PFSK-1 (cell line): ENCODE results near the gene EBF4.

ENCODE experiments used
- FOXP2 ChIP-seq: optimal IDR thresholded peaks from 2 replicates; pipeline ENCODE3; 2011; ENCODE audit warnings: borderline replicate concordance, control low read depth, inconsistent platforms; ENCODE audit not compliant: insufficient read depth; ENCODE audit errors: extremely low read length, extremely low read depth
- POLR2AphosphoS5 ChIP-seq: IDR thresholded peaks from 2 replicates; pipeline ENCODE4 v1.6.1; 2012; ENCODE audit warnings: low read depth, mild to moderate bottlenecking, control low read depth, low read length, moderate library complexity
- SIN3A ChIP-seq: IDR thresholded peaks from 2 replicates; pipeline ENCODE4 v1.6.1; 2012; ENCODE audit warnings: mild to moderate bottlenecking, low read length, moderate library complexity, borderline replicate concordance; ENCODE audit not compliant: insufficient read depth
- TAF1 ChIP-seq: IDR thresholded peaks from 2 replicates; pipeline ENCODE4 v1.6.1; 2012; ENCODE audit warnings: low read length, control low read depth, borderline replicate concordance; ENCODE audit not compliant: insufficient read depth
- TF ChIP-seq, protein P1 (sequence below), 2 experiments: IDR thresholded peaks; 2 replicates each; pipeline versions ENCODE4 v1.6.1 to v1.8.0; 2011 to 2012; ENCODE audit warnings: low read depth in 2 of 2, low read length in 2 of 2, control low read depth in 1 of 2, inconsistent platforms in 1 of 2, mild to moderate bottlenecking in 1 of 2, moderate library complexity in 1 of 2; ENCODE audit not compliant: insufficient read depth in 1 of 2

Gene EBF4

DNA sequence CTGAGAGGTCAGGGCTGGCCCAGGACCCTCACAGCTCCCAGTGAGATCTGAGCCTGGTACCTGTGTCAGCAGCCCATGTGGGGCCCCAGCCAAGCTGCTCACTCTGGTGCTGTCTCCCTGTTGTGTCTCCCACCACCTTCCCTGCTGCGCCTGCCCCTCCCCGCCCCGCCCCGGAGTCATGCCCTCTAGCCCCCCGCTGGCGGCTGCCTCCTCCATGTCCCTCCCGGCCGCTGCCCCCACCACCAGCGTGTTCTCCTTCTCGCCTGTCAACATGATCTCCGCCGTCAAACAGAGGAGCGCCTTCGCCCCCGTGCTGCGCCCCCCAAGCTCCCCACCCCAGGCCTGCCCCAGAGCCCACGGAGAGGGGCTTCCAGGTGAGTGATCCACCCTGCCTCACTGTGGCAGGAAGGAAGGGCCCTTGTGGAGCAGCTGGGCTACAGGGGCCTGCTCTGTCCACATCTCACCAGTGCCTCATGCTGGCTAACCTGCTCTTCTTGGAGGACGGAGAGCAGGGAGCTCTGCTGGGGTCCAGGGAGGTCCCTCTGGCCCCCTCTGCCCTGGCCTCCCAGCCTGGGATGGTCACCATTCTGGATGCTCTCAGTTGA lies 63.0 kb downstream of the EBF4 start:
- TF ChIP-seq, protein P1, sequence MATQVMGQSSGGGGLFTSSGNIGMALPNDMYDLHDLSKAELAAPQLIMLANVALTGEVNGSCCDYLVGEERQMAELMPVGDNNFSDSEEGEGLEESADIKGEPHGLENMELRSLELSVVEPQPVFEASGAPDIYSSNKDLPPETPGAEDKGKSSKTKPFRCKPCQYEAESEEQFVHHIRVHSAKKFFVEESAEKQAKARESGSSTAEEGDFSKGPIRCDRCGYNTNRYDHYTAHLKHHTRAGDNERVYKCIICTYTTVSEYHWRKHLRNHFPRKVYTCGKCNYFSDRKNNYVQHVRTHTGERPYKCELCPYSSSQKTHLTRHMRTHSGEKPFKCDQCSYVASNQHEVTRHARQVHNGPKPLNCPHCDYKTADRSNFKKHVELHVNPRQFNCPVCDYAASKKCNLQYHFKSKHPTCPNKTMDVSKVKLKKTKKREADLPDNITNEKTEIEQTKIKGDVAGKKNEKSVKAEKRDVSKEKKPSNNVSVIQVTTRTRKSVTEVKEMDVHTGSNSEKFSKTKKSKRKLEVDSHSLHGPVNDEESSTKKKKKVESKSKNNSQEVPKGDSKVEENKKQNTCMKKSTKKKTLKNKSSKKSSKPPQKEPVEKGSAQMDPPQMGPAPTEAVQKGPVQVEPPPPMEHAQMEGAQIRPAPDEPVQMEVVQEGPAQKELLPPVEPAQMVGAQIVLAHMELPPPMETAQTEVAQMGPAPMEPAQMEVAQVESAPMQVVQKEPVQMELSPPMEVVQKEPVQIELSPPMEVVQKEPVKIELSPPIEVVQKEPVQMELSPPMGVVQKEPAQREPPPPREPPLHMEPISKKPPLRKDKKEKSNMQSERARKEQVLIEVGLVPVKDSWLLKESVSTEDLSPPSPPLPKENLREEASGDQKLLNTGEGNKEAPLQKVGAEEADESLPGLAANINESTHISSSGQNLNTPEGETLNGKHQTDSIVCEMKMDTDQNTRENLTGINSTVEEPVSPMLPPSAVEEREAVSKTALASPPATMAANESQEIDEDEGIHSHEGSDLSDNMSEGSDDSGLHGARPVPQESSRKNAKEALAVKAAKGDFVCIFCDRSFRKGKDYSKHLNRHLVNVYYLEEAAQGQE (IDR thresholded peaks at IDR 0.05; ENCODE audit: insufficient read depth in 1 of 2, low read depth in 2 of 2, low read length in 2 of 2), result no peak
- TF ChIP-seq TAF1, result no peak
- TF ChIP-seq POLR2AphosphoS5, result no peak
- no peak for TF ChIP-seq SIN3A
- no peak for TF ChIP-seq FOXP2

DNA sequence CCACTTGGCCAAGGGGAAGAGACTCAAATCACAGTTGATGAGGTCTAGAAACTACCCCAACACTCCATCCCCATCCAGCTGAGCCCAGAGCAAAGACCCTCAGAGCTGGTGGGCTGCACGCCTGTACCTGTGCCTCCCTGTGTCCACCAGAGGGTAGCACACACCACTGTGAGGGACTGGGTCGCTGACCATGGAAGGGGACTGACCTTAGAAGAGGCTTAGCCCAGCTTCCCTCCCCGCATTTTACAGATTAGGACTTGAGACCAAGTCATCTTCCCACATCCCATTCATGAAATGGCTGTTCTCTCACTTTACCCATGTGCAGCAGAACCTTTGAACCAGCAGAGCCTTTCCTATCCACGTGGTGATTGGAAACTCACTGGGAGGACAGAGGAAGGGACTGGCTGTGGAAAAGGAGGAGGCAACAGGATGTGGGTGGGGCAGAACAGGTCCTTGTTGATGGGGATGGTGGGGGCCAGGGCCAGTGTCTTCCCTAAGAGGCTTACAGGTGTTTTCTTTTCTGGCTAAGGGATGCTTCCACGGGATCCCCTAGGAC lies 63.6 kb downstream of the EBF4 start:
- TF ChIP-seq SIN3A (no peak), FOXP2 (peak; percentile 45), TAF1 (no peak)
- TF ChIP-seq, protein P1 (IDR thresholded peaks at IDR 0.05; ENCODE audit: insufficient read depth in 1 of 2, low read depth in 2 of 2, low read length in 2 of 2), result peak in 1 of 2 experiments; percentile 54; a peak in 1 of 4 replicates

DNA sequence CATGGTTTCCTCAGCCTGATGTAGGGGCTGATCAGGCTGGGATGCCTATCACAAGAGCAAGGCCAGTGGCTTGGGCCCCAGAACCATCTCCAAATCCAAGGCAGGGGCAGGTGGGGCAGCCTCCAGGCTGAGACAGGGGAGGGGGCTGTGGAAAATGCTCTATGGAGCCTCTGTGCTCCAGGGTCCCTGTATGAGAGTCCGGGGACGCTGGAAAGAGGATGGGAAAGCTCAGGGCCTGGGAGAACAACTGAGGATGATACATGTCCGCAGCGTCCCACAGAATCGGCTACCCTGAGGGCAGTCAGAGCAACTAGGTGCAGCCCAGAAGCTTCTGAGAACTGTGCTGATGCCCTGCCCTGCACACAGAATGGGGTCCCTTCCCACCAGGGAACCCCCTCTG lies 64.4 kb downstream of the EBF4 start:
- TF ChIP-seq SIN3A, result no peak
- no peak for TF ChIP-seq TAF1
- TF ChIP-seq, protein P1 (IDR thresholded peaks at IDR 0.05; ENCODE audit: insufficient read depth in 1 of 2, low read depth in 2 of 2, low read length in 2 of 2), result no peak
- TF ChIP-seq POLR2AphosphoS5, result no peak
- no peak for TF ChIP-seq FOXP2

DNA sequence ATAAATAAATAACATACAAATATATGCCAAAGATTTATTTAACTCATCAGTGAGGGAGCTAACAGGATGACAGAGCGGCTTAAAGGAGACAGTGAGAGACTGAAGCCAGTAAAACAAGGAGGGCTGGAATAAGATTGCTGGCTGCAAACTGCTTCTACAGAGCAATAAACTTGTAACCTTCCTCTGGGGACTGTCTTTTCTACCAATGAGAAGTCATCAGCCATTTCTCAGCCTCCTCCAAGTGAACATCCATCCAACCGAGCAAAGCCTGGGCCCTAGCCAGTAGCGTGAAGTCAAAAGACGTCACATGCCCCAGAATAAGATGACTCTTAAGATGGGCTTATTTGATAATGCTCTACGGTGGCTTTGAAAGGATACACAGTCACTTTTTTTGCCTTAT lies 65.4 kb downstream of the EBF4 start:
- no peak for TF ChIP-seq TAF1
- no peak for TF ChIP-seq FOXP2
- TF ChIP-seq, protein P1 (IDR thresholded peaks at IDR 0.05; ENCODE audit: insufficient read depth in 1 of 2, low read depth in 2 of 2, low read length in 2 of 2), result no peak
- TF ChIP-seq POLR2AphosphoS5, result no peak
- no peak for TF ChIP-seq SIN3A
